GM23248 (cell line): Measurements from ENCODE around the gene EDAR.

Experiments
- EZH2 ChIP-seq: fragments of 200-600 bp; sonication (generic); IDR thresholded peaks from 2 replicates; pipeline ENCODE4 v1.6.1; 2018; ENCODE audit warnings: antibody characterized with exemption, mild to moderate bottlenecking; ENCODE audit not compliant: insufficient read depth, poor library complexity, severe bottlenecking
- EZH2phosphoT487 ChIP-seq: fragments of 200-600 bp; sonication (generic); IDR thresholded peaks from 2 replicates; pipeline ENCODE4 v1.6.1; 2018; ENCODE audit warnings: antibody characterized with exemption, moderate library complexity, mild to moderate bottlenecking, low read depth; ENCODE audit not compliant: insufficient read depth

DNA sequence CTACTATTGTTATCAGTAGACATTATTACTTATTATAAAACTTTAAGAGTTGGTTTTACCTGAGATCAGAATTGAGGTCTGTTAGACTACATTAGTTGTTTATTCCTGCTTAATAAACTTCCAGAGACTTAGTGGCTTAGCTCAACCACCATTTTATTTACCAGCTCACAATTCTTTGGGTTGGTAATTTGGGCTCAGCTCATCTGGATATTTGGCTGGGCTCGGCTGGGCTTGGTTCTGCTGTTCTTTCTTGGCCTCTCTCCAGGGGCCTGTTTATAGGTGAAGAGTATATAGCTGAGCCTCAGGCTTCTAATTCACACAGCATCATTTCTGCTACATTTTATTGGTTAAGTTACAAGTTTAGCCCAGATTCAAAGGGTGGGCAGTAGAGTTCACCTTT, 134.5 kb downstream of the EDAR start:
- no peak for TF ChIP-seq EZH2
- TF ChIP-seq EZH2phosphoT487: no peak
